Measurements from ENCODE around the gene VWA8.
"Not testable (repeated sequence)": the region's sequence is repeated elsewhere in the genome, so short reads cannot be mapped to it uniquely, and the experiment has no call there.

Gene VWA8

GRCh38 chr13:41541142-41541938 lies 419.6 kb downstream of the VWA8 start:
- H3K4me3 ChIP-seq (ENCODE audit: low read depth, low read length) = no peak overlapping the region
- CTCF ChIA-PET = no interaction called here
- no peak overlapping the region for H3K27ac ChIP-seq (ENCODE audit: extremely low read depth, low read depth, low read length)
- no peaks in the 10 kb centered on the region for H3K36me3 ChIP-seq (ENCODE audit: control insufficient read depth in 2 of 2, insufficient read depth in 1 of 2, low read length in 2 of 2)
- peak; percentile 70 for TF ChIP-seq ZNF341 (tag by site-specific recombination; IDR thresholded peaks at IDR 0.05; ENCODE audit: low read depth)
- TF ChIP-seq ZNF302 (tag by site-specific recombination; IDR thresholded peaks at IDR 0.05; ENCODE audit: low read depth) = no peak
- POLR2A ChIA-PET = no interaction called here
- no peaks in the 10 kb centered on the region for H3K9me3 ChIP-seq (ENCODE audit: control insufficient read depth, insufficient read depth, low read depth, low read length)
- H3K4me1 ChIP-seq (ENCODE audit: control insufficient read depth, insufficient read depth, low read length) = no peaks in the 10 kb centered on the region

GRCh38 chr13:41540240-41540639 lies 420.7 kb downstream of the VWA8 start:
- H3K4me1 ChIP-seq (ENCODE audit: control insufficient read depth, insufficient read depth, low read length); CTCF ChIA-PET; H3K4me3 ChIP-seq (ENCODE audit: low read depth, low read length); H3K36me3 ChIP-seq (ENCODE audit: control insufficient read depth in 2 of 2, insufficient read depth in 1 of 2, low read length in 2 of 2); H3K27ac ChIP-seq (ENCODE audit: extremely low read depth, low read depth, low read length); POLR2A ChIA-PET; H3K9me3 ChIP-seq (ENCODE audit: control insufficient read depth, insufficient read depth, low read depth, low read length): not testable (repeated sequence)

- no peak for TF ChIP-seq ZNF561 (tag by site-specific recombination; IDR thresholded peaks at IDR 0.05; ENCODE audit: borderline replicate concordance)
- H3K9me3 ChIP-seq (ENCODE audit: control insufficient read depth, insufficient read depth, low read depth, low read length) = no peaks in the 10 kb centered on the region
- no peak overlapping the region for H3K4me3 ChIP-seq (ENCODE audit: low read depth, low read length)
- H3K27ac ChIP-seq (ENCODE audit: extremely low read depth, low read depth, low read length) = no peak overlapping the region
- ChIA-PET CTCF (interaction anchor here (0.6 kb wide), 2 partner anchors 105 to 611 kb away, joined by 3 read pairs; no protein-coding TSS in a partner anchor), POLR2A (no interaction called here)
- H3K4me1 ChIP-seq (ENCODE audit: control insufficient read depth, insufficient read depth, low read length) = no peaks in the 10 kb centered on the region
- H3K36me3 ChIP-seq (ENCODE audit: control insufficient read depth in 2 of 2, insufficient read depth in 1 of 2, low read length in 2 of 2) = no peaks in the 10 kb centered on the region
Observed at GRCh38 chr13:41533266-41534052, 427.4 kb downstream of the VWA8 start.

GRCh38 chr13:41528021-41528420 lies 432.9 kb downstream of the VWA8 start:
- TF ChIP-seq ZNF350 (tag by site-specific recombination; IDR thresholded peaks at IDR 0.05) = no peak
- TF ChIP-seq, protein P1, sequence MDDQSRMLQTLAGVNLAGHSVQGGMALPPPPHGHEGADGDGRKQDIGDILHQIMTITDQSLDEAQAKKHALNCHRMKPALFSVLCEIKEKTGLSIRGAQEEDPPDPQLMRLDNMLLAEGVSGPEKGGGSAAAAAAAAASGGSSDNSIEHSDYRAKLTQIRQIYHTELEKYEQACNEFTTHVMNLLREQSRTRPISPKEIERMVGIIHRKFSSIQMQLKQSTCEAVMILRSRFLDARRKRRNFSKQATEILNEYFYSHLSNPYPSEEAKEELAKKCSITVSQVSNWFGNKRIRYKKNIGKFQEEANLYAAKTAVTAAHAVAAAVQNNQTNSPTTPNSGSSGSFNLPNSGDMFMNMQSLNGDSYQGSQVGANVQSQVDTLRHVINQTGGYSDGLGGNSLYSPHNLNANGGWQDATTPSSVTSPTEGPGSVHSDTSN (CRISPR knock-in tag; IDR thresholded peaks at IDR 0.05) = no peak
- no peak for TF ChIP-seq ZNF423 (tag by site-specific recombination; IDR thresholded peaks at IDR 0.05)
- TF ChIP-seq ZNF324 (tag by site-specific recombination; IDR thresholded peaks at IDR 0.05) = no peak
- H3K4me3 ChIP-seq (ENCODE audit: low read depth, low read length) = no peak overlapping the region
- H3K4me1 ChIP-seq (ENCODE audit: control insufficient read depth, insufficient read depth, low read length) = no peaks in the 10 kb centered on the region
- no peaks in the 10 kb centered on the region for H3K9me3 ChIP-seq (ENCODE audit: control insufficient read depth, insufficient read depth, low read depth, low read length)
- H3K36me3 ChIP-seq (ENCODE audit: control insufficient read depth in 2 of 2, insufficient read depth in 1 of 2, low read length in 2 of 2) = no peaks in the 10 kb centered on the region
- ChIA-PET POLR2A (no interaction called here), CTCF (interaction anchor here (0.5 kb wide), 1 partner anchor 165 kb away, joined by 3 read pairs; no protein-coding TSS in a partner anchor)
- no peak overlapping the region for H3K27ac ChIP-seq (ENCODE audit: extremely low read depth, low read depth, low read length)

GRCh38 chr13:41520660-41521630 lies 440.0 kb downstream of the VWA8 start:
- H3K36me3 ChIP-seq (ENCODE audit: control insufficient read depth in 2 of 2, insufficient read depth in 1 of 2, low read length in 2 of 2) = no peaks in the 10 kb centered on the region
- TF ChIP-seq GLI2 (tag by site-specific recombination; IDR thresholded peaks at IDR 0.05; ENCODE audit: borderline replicate concordance, low read depth) (no peak), WT1 (tag by site-specific recombination; IDR thresholded peaks at IDR 0.05) (no peak), ZNF155 (tag by site-specific recombination; IDR thresholded peaks at IDR 0.05) (no peak), ZNF560 (tag by site-specific recombination; IDR thresholded peaks at IDR 0.05; ENCODE audit: borderline replicate concordance) (no peak), OSR2 (tag by site-specific recombination; IDR thresholded peaks at IDR 0.05) (no peak), HOXC10 (CRISPR knock-in tag; IDR thresholded peaks at IDR 0.05) (no peak), ZNF23 (tag by site-specific recombination; IDR thresholded peaks at IDR 0.05; ENCODE audit: borderline replicate concordance) (no peak), ZNF133 (tag by site-specific recombination; IDR thresholded peaks at IDR 0.05) (no peak), ZSCAN16 (tag by site-specific recombination; IDR thresholded peaks at IDR 0.05) (no peak), ZFP41 (tag by site-specific recombination; IDR thresholded peaks at IDR 0.05; ENCODE audit: borderline replicate concordance) (no peak), ZNF837 (tag by site-specific recombination; IDR thresholded peaks at IDR 0.05) (no peak), ZNF174 (tag by site-specific recombination; IDR thresholded peaks at IDR 0.05) (no peak)
- no peak overlapping the region for H3K4me3 ChIP-seq (ENCODE audit: low read depth, low read length)
- ChIA-PET POLR2A (no interaction called here), CTCF (no interaction called here)
- H3K4me1 ChIP-seq (ENCODE audit: control insufficient read depth, insufficient read depth, low read length) = no peaks in the 10 kb centered on the region
- no peak overlapping the region for H3K27ac ChIP-seq (ENCODE audit: extremely low read depth, low read depth, low read length)
- H3K9me3 ChIP-seq (ENCODE audit: control insufficient read depth, insufficient read depth, low read depth, low read length) = no peaks in the 10 kb centered on the region
